Astrocyte (in vitro differentiated cells and primary cell): ENCODE data around the gene HMGCS2. TPM values are rescaled to one million over a fixed set of nuclear protein-coding genes. Genes with fewer than 3 reads are reported as not detected.

Source experiments
- DNase-seq: peaks from one replicate; pipeline ENCODE4 v3.0.0-alpha.2; 2010; ENCODE audit warnings: low read depth
- FAIRE-seq: peaks from 2 replicates; lab custom pipeline; 2011; peaks lifted over from hg19 to GRCh38; lab: Jason Lieb, UNC
- H2AFZ ChIP-seq: 2 replicates; pipeline ENCODE4 v1.6.0; 2012; ENCODE audit warnings: low read depth, low read length, inconsistent platforms
- H3K27ac ChIP-seq: 2 replicates; pipeline ENCODE4 v1.5.1; 2011; ENCODE audit warnings: low read depth, low read length, inconsistent platforms
- H3K27me3 ChIP-seq: 2 replicates; pipeline ENCODE4 v1.6.0; 2011; ENCODE audit warnings: low read length, inconsistent platforms; ENCODE audit not compliant: insufficient read depth
- H3K36me3 ChIP-seq: 2 replicates; pipeline ENCODE4 v1.5.1; 2011; ENCODE audit warnings: low read length, inconsistent platforms; ENCODE audit not compliant: insufficient read depth
- H3K4me1 ChIP-seq: 2 replicates; pipeline ENCODE4 v1.5.1; 2011; ENCODE audit warnings: low read length, inconsistent platforms; ENCODE audit not compliant: insufficient read depth
- H3K4me2 ChIP-seq: 2 replicates; pipeline ENCODE4 v1.6.0; 2012; ENCODE audit warnings: low read length, inconsistent platforms
- H3K4me3 ChIP-seq: 2 replicates; pipeline ENCODE4 v1.5.1; 2011; ENCODE audit warnings: low read depth, mild to moderate bottlenecking, low read length, inconsistent platforms; ENCODE audit not compliant: insufficient read depth
- H3K79me2 ChIP-seq: 2 replicates; pipeline ENCODE4 v1.6.0; 2012; ENCODE audit warnings: mild to moderate bottlenecking, low read length, inconsistent platforms; ENCODE audit not compliant: insufficient read depth
- H3K9ac ChIP-seq: 2 replicates; pipeline ENCODE4 v1.6.0; 2012; ENCODE audit warnings: mild to moderate bottlenecking, low read length, inconsistent platforms
- H3K9me3 ChIP-seq: 2 replicates; pipeline ENCODE4 v1.5.1; 2012; ENCODE audit warnings: low read depth, mild to moderate bottlenecking, low read length, inconsistent platforms; ENCODE audit not compliant: insufficient read depth
- H4K20me1 ChIP-seq: 2 replicates; pipeline ENCODE4 v1.6.0; 2012; ENCODE audit warnings: low read length, inconsistent platforms; ENCODE audit not compliant: insufficient read depth
- H3K27ac Mint-ChIP-seq: one replicate; pipeline ENCODE4 v1.8.0; 2021; ENCODE audit warnings: mild to moderate bottlenecking, mixed read lengths; ENCODE audit not compliant: unreplicated experiment
- H3K27me3 Mint-ChIP-seq: one replicate; pipeline ENCODE4 v1.8.0; 2021; ENCODE audit warnings: low read depth, mixed read lengths; ENCODE audit not compliant: unreplicated experiment
- H3K36me3 Mint-ChIP-seq: one replicate; pipeline ENCODE4 v1.8.0; 2021; ENCODE audit warnings: low read depth, mixed read lengths; ENCODE audit not compliant: unreplicated experiment
- H3K4me1 Mint-ChIP-seq: one replicate; pipeline ENCODE4 v1.8.0; 2021; ENCODE audit warnings: low read depth, mixed read lengths; ENCODE audit not compliant: unreplicated experiment
- H3K4me3 Mint-ChIP-seq: one replicate; pipeline ENCODE4 v1.8.0; 2021; ENCODE audit warnings: mild to moderate bottlenecking, moderate library complexity, mixed read lengths; ENCODE audit not compliant: unreplicated experiment
- H3K9me3 Mint-ChIP-seq: one replicate; pipeline ENCODE4 v1.8.0; 2021; ENCODE audit warnings: mild to moderate bottlenecking, mixed read lengths; ENCODE audit not compliant: unreplicated experiment
- CTCF ChIP-seq: IDR thresholded peaks from 2 replicates; pipeline ENCODE4 v1.5.1; 2011; ENCODE audit warnings: low read depth, mild to moderate bottlenecking, inconsistent platforms, low read length, moderate library complexity; ENCODE audit not compliant: insufficient read depth
- EZH2 ChIP-seq: IDR thresholded peaks from 2 replicates; pipeline ENCODE4 v1.6.1; 2012; ENCODE audit warnings: mild to moderate bottlenecking, low read length, inconsistent platforms; ENCODE audit not compliant: insufficient read depth
- total RNA-seq: library from RNA; stranded (reverse); gene quantifications from 2 replicates; pipeline ENCODE4 v1.2.1, GENCODE V29; 2021

Gene HMGCS2
- total RNA-seq, 1 donor from 2014 or later = not detected

GRCh38 chr1:119795261-119796200, 26.8 kb upstream of the HMGCS2 start:
- Mint-ChIP-seq H3K9me3 (no peaks in the 10 kb centered on the region), H3K36me3 (peaks cover 2% of the 10 kb centered on the region), H3K27me3 (peaks cover 19% of the 10 kb centered on the region), H3K4me1 (no peaks in the 10 kb centered on the region), H3K4me3 (no peak overlapping the region), H3K27ac (no peak overlapping the region)
- TF ChIP-seq EZH2 (no peak), CTCF (no peak)
- Histone ChIP-seq H3K9ac (no peak overlapping the region), H3K4me2 (no peak overlapping the region), H3K9me3 (no peaks in the 10 kb centered on the region), H3K4me3 (no peak overlapping the region), H3K79me2 (no peaks in the 10 kb centered on the region), H3K27ac (no peak overlapping the region), H3K4me1 (no peaks in the 10 kb centered on the region), H4K20me1 (no peaks in the 10 kb centered on the region), H3K27me3 (peaks cover 2% of the 10 kb centered on the region), H2AFZ (no peak overlapping the region), H3K36me3 (no peaks in the 10 kb centered on the region)
- no peak for FAIRE-seq
- DNase-seq = no peak

GRCh38 chr1:119794876-119795240, 26.2 kb upstream of the HMGCS2 start:
- TF ChIP-seq EZH2 = no peak
- no peak for TF ChIP-seq CTCF
- H4K20me1 ChIP-seq = no peaks in the 10 kb centered on the region
- DNase-seq (peak; percentile 29), FAIRE-seq (no peak)
- no peaks in the 10 kb centered on the region for H3K36me3 ChIP-seq
- no peaks in the 10 kb centered on the region for H3K79me2 ChIP-seq
- Mint-ChIP-seq H3K27me3 (peaks cover 21% of the 10 kb centered on the region), H3K4me3 (no peak overlapping the region), H3K27ac (no peak overlapping the region), H3K4me1 (no peaks in the 10 kb centered on the region), H3K9me3 (no peaks in the 10 kb centered on the region), H3K36me3 (peaks cover 2% of the 10 kb centered on the region)
- no peak overlapping the region for H2AFZ ChIP-seq
- H3K9me3 ChIP-seq = no peaks in the 10 kb centered on the region
- no peak overlapping the region for H3K9ac ChIP-seq
- no peaks in the 10 kb centered on the region for H3K4me1 ChIP-seq
- H3K4me3 ChIP-seq = no peak overlapping the region
- H3K27me3 ChIP-seq = peaks cover 2% of the 10 kb centered on the region
- no peak overlapping the region for H3K4me2 ChIP-seq
- H3K27ac ChIP-seq = no peak overlapping the region
